CD4-positive, alpha-beta T cell (primary cell): ENCODE results near the gene TMA7. TPM values are rescaled to one million over a fixed set of nuclear protein-coding genes. Genes with fewer than 3 reads are reported as not detected.

Experiments used
- ATAC-seq: fragments of 200-7000 bp; cut with Tn5 transposase; one replicate; pipeline ENCODE4 v1.10.0; 2022; ENCODE audit warnings: mild to moderate bottlenecking; ENCODE audit not compliant: poor library complexity
- CTCF ChIA-PET: fragments of 350-600 bp; sonication (Branson Sonifier 250); formaldehyde crosslinking; loops from one replicate; lab custom pipeline; 2021; ENCODE audit warnings: antibody characterized with exemption, inconsistent platforms; lab: Charles Lee
- POLR2A ChIA-PET: fragments of 350-600 bp; sonication (Branson Sonifier 250); formaldehyde crosslinking; loops from one replicate; lab custom pipeline; 2021; ENCODE audit warnings: antibody characterized with exemption, inconsistent platforms; lab: Charles Lee
- DNase-seq, 14 experiments: peaks; one replicate each; pipeline ENCODE4 v3.0.0-alpha.2; 2013 to 2020; ENCODE audit warnings: mixed read lengths in 2 of 14
- H3K27ac ChIP-seq, 2 donors: one replicate each; pipeline versions ENCODE4 v1.5.1 to v1.7.0; 2013; ENCODE audit warnings: low read length in 2 of 2, low read depth in 1 of 2, mild to moderate bottlenecking in 1 of 2
- H3K27me3 ChIP-seq, 2 experiments: 1 replicate in 1 of 2; 2 replicates in 1 of 2; pipeline versions ENCODE4 v1.6.1 to v1.7.0; 2013; ENCODE audit warnings: low read length in 2 of 2, control low read depth in 1 of 2, mild to moderate bottlenecking in 1 of 2, moderate library complexity in 1 of 2; ENCODE audit not compliant: insufficient read depth in 2 of 2, control insufficient read depth in 1 of 2
- H3K36me3 ChIP-seq: one replicate; pipeline ENCODE4 v1.6.1; 2013; ENCODE audit warnings: low read length, control low read depth; ENCODE audit not compliant: insufficient read depth
- H3K4me1 ChIP-seq: one replicate; pipeline ENCODE4 v1.6.1; 2013; ENCODE audit warnings: low read length, control low read depth; ENCODE audit not compliant: insufficient read depth
- H3K4me3 ChIP-seq: one replicate; pipeline ENCODE4 v1.5.1; 2013; ENCODE audit warnings: mild to moderate bottlenecking, low read length, moderate library complexity
- H3K9me3 ChIP-seq, 2 experiments: 1 replicate in 1 of 2; 2 replicates in 1 of 2; pipeline versions ENCODE4 v1.6.1 to v1.7.0; 2013; ENCODE audit warnings: low read length in 2 of 2, mild to moderate bottlenecking in 2 of 2, control low read depth in 1 of 2, moderate library complexity in 1 of 2; ENCODE audit not compliant: control insufficient read depth in 1 of 2, insufficient read depth in 1 of 2
- H3K27ac Mint-ChIP-seq: one replicate; pipeline ENCODE4 v1.8.0; 2020; ENCODE audit warnings: mixed read lengths
- H3K27me3 Mint-ChIP-seq: one replicate; pipeline ENCODE4 v1.8.0; 2021; ENCODE audit warnings: mixed read lengths
- H3K36me3 Mint-ChIP-seq: one replicate; pipeline ENCODE4 v1.8.0; 2021; ENCODE audit warnings: low read depth, mixed read lengths
- H3K4me1 Mint-ChIP-seq: one replicate; pipeline ENCODE4 v1.8.0; 2021; ENCODE audit warnings: low read depth, mixed read lengths
- H3K4me3 Mint-ChIP-seq: one replicate; pipeline ENCODE4 v1.8.0; 2020; ENCODE audit warnings: mild to moderate bottlenecking, mixed read lengths
- H3K9me3 Mint-ChIP-seq: one replicate; pipeline ENCODE4 v1.8.0; 2020; ENCODE audit warnings: mixed read lengths
- intact Hi-C, 2 experiments: fragments of 100-400 bp; cut with DNase I in 1 of 2; cut with micrococcal nuclease in 1 of 2; formaldehyde crosslinking; loops; one replicate each; pipeline versions ENCODE4 v1.15.1 to v1.9.0; 2023 to 2025; cut with DNase I, micrococcal nuclease
- total RNA-seq, 174 experiments: library from RNA in 2 of 174; stranded (reverse) in 2 of 174; gene quantifications; one replicate each; pipeline ENCODE4 v1.2.3 and lab custom pipeline; 2021 to 2026
- TF ChIP-seq, protein P1 (sequence below): fragments of 200-600 bp; IDR thresholded peaks from one replicate; pipeline ENCODE4 v1.8.0; 2022; ENCODE audit warnings: antibody characterized with exemption, mild to moderate bottlenecking

TMA7 gene
- total RNA-seq, 2 experiments from 2014 or later = 289 to 297 TPM

DNA sequence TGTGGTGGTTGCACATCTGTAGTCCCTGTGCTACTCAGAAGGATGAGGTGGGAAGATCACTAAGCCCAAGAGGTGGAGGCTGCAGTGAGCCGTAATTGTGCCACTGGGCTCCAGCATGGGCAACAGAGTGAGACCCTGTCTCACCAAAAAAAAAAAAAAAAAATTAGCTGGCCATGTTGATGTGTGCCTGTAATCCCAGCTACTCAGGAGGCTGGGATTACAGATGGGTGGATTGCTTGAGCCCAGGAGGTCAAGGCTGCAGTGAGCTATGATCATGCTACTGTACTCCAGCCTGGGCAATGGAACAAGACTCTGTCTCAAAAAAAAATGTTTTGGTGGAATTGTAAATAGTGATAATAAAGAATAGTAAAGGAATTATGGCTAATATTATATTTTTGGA, 16.4 kb downstream of the TMA7 start:
- Mint-ChIP-seq H3K4me1 (peaks cover 6% of the 10 kb centered on the region), H3K27ac (no peak overlapping the region), H3K27me3 (no peaks in the 10 kb centered on the region), H3K9me3 (no peaks in the 10 kb centered on the region), H3K36me3 (peaks cover 76% of the 10 kb centered on the region), H3K4me3 (no peak overlapping the region)
- ChIA-PET POLR2A (interaction anchor here (0.6 kb wide), 1 partner anchor 18 kb away, joined by 3 read pairs; no protein-coding TSS in a partner anchor), CTCF (interaction anchor here (0.7 kb wide), 1 partner anchor 91 kb away, joined by 3 read pairs; no protein-coding TSS in a partner anchor)
- Histone ChIP-seq H3K27ac (no peak overlapping the region), H3K27me3 (no peaks in the 10 kb centered on the region), H3K9me3 (no peaks in the 10 kb centered on the region), H3K4me3 (no peak overlapping the region), H3K36me3 (peaks cover 75% of the 10 kb centered on the region), H3K4me1 (peaks cover 9% of the 10 kb centered on the region)
- no peak for DNase-seq
- intact Hi-C loops = no loop called here
- TF ChIP-seq, protein P1, sequence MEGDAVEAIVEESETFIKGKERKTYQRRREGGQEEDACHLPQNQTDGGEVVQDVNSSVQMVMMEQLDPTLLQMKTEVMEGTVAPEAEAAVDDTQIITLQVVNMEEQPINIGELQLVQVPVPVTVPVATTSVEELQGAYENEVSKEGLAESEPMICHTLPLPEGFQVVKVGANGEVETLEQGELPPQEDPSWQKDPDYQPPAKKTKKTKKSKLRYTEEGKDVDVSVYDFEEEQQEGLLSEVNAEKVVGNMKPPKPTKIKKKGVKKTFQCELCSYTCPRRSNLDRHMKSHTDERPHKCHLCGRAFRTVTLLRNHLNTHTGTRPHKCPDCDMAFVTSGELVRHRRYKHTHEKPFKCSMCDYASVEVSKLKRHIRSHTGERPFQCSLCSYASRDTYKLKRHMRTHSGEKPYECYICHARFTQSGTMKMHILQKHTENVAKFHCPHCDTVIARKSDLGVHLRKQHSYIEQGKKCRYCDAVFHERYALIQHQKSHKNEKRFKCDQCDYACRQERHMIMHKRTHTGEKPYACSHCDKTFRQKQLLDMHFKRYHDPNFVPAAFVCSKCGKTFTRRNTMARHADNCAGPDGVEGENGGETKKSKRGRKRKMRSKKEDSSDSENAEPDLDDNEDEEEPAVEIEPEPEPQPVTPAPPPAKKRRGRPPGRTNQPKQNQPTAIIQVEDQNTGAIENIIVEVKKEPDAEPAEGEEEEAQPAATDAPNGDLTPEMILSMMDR = no peak
- ATAC-seq = no peak

DNA sequence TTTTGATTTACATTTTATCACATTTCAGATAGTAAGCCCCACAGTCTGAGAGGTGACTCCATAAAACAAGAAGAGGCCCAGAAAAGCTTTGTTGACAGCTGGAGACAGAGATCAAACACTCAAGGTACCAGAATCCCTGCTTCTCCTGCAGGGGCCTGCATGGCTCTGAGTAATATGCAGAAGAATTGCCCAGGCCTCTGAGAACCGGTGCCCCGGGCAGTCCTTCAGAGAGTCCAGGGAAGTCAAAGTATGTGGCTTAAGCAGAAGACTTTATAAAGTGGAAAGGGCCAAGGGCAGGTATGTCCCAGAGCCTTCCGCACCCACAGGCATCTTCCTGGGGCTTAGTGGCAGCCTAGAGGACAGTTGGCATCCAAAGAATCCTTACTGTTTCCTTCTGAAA, 19.3 kb downstream of the TMA7 start:
- intact Hi-C loops = no loop called here
- H3K4me3 Mint-ChIP-seq = no peak overlapping the region
- DNase-seq = no peak
- no peaks in the 10 kb centered on the region for H3K27me3 Mint-ChIP-seq
- ATAC-seq = no peak
- Histone ChIP-seq H3K27ac (no peak overlapping the region), H3K4me3 (no peak overlapping the region), H3K4me1 (peaks cover 9% of the 10 kb centered on the region), H3K27me3 (no peaks in the 10 kb centered on the region), H3K9me3 (no peaks in the 10 kb centered on the region), H3K36me3 (peaks cover 50% of the 10 kb centered on the region)
- TF ChIP-seq, protein P1 = no peak
- H3K4me1 Mint-ChIP-seq = peaks cover 6% of the 10 kb centered on the region
- ChIA-PET CTCF (interaction anchor here (0.9 kb wide), 1 partner anchor 19 kb away, joined by 3 read pairs; the partner anchor contains the start of genes CCDC51 and TMA7), POLR2A (no interaction called here)
- H3K36me3 Mint-ChIP-seq = peaks cover 48% of the 10 kb centered on the region
- no peaks in the 10 kb centered on the region for H3K9me3 Mint-ChIP-seq
- H3K27ac Mint-ChIP-seq = no peak overlapping the region

DNA sequence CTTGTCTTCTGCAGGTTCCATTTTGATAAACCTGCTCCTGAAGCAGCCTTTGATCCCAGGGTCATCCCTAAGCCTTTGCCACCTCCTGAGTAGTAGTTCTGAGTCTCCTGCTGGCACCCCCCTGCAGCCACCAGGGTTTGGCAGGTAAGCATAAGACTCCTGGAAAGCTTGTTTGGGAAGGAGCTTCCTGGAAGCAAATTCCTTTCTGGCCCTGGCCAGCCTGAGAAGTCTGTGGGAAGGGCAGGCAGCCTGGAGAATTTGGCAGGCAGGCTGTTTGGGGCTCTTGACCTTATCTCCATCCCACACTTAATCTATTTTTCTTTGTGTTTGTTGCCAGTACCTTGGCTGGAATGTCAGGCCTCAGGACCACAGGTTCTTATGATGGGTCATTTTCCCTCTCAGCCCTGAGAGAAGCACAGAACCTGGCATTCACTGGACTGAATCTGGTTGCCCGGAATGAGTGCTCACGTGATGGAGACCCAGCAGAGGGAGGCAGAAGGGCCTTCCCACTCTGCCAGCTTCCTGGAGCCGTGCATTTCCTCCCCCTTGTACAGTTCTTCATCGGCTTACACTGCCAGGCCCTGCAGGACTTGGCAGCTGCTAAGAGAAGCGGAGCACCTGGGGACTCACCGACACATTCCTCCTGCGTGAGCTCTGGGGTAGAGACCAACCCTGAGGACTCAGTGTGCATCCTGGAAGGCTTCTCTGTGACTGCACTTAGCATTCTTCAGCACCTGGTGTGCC, 19.9 kb downstream of the TMA7 start:
- peaks cover 11% of the 10 kb centered on the region for H3K4me1 ChIP-seq
- ATAC-seq = no peak
- H3K27ac Mint-ChIP-seq = no peak overlapping the region
- intact Hi-C loops = loop anchor here in 1 of 2 experiments (10.0 kb wide), 1 partner anchor 195 kb away; no protein-coding TSS in a partner anchor
- H3K27me3 ChIP-seq = no peaks in the 10 kb centered on the region
- TF ChIP-seq, protein P1 = no peak
- H3K9me3 ChIP-seq = no peaks in the 10 kb centered on the region
- ChIA-PET POLR2A (interaction anchor here (1.8 kb wide), 1 partner anchor 13 kb away, joined by 6 read pairs; no protein-coding TSS in a partner anchor), CTCF (no interaction called here)
- no peak for DNase-seq
- H3K27me3 Mint-ChIP-seq = no peaks in the 10 kb centered on the region
- H3K36me3 ChIP-seq = peaks cover 50% of the 10 kb centered on the region
- no peaks in the 10 kb centered on the region for H3K9me3 Mint-ChIP-seq
- H3K4me3 Mint-ChIP-seq = no peak overlapping the region
- peaks cover 6% of the 10 kb centered on the region for H3K4me1 Mint-ChIP-seq
- H3K4me3 ChIP-seq = no peak overlapping the region
- H3K27ac ChIP-seq = no peak overlapping the region
- H3K36me3 Mint-ChIP-seq = peaks cover 42% of the 10 kb centered on the region
